HG03025 (cell line): Measurements from ENCODE around the gene CPNE6.
"Not testable (repeated sequence)": the region's sequence is repeated elsewhere in the genome, so short reads cannot be mapped to it uniquely, and the experiment has no call there.

Experiments used
- ATAC-seq: cut with Tn5 transposase; IDR thresholded peaks from one replicate; pipeline ENCODE4 v1.9.1; 2021; ENCODE audit warnings: mild to moderate bottlenecking, moderate library complexity; ENCODE audit not compliant: unreplicated experiment, low FRiP score

CPNE6 gene

GRCh38 chr14:24100197-24100981, 29.0 kb downstream of the CPNE6 start:
- ATAC-seq, result no peak

DNA sequence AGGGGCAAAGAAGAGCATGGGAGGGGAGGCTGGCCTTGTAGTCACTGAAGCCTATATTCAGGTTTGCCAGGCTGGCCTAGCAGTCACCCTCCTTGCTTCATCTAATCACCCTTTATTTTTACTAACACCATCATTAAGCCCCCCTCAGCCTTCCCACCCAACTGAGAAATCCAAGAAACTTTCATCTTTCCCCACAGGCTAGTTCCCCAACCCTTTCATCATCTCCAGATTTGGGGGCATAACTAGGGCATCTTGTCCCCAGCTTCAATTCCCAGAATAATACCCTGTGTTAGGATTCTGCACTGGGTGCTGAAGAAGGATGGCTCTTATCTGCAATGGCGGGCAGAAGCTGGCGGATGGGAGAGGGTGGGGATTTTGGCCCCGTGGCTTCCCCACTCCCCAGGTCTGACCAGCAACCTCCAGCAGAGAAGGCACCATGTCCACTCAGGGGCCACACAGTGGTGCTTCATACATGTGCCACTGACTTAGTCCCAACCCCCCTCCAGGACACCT, 29.7 kb downstream of the CPNE6 start:
- no peak for ATAC-seq

DNA sequence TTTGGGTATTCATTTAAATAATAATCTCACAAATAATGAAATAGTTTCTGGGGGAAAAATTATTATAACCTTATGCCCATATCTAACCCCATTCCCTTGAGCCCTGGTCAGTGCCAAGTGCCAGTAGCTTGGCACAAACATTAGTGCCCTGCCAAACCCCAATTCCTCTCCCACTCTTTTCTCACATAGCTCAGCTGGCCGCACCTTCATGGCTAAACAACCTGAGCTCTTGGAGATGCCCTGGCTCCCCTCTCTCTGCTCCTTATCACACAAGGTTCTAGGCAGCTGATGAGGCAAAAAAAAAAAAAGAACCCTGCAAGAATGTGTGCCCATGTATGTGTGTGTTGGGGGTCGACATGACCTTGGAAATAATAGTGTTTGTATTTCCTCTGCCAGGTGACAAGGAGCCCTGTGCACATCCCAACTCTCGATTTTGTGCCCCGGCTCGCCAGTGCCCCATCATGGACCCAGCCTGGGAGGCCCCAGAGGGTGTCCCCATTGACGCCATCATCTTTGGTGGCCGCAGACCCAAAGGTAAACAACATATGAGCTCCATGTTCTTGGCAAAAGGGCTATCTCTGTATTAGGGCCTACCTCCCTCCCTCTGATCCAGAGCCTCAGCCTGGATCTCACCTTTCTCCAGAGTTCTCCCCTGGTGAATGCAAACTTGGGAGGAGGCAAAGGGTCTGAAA, 31.1 kb downstream of the CPNE6 start:
- ATAC-seq, result no peak

DNA sequence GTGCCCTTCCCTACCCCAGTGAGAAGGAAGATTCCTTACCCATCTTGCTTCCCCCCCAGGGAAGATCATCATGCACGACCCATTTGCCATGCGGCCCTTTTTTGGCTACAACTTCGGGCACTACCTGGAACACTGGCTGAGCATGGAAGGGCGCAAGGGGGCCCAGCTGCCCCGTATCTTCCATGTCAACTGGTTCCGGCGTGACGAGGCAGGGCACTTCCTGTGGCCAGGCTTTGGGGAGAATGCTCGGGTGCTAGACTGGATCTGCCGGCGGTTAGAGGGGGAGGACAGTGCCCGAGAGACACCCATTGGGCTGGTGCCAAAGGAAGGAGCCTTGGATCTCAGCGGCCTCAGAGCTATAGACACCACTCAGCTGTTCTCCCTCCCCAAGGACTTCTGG, 32.1 kb downstream of the CPNE6 start:
- ATAC-seq, result no peak

GRCh38 chr14:24105609-24106239, 34.4 kb downstream of the CPNE6 start:
- ATAC-seq, result not testable (repeated sequence)

GRCh38 chr14:24106672-24107271, 35.4 kb downstream of the CPNE6 start:
- no peak for ATAC-seq

DNA sequence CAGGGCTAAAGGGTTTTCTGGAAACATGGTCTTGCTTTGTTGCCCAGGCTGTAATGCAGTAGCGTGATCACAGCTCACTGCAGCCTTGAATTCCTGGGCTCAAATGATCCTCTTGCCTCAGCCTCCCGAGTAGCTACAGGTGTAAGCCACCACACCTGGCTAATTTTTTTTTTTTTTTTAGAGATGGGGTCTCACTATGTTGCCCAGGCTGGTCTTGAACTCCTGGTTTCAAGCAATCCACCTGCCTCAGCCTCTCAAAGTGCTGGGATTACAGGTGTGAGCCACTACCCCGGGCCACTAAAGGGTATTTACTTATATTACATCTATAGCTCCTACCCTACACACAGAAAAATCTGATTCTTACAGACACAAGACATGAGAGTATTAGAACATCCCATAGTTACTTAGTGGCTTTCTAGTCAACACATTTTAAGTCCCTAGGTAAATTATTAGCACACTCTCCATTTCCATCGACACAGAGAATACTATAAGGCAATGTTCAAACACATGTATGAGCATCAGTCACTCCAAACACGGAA, 37.0 kb downstream of the CPNE6 start:
- ATAC-seq, result no peak

DNA sequence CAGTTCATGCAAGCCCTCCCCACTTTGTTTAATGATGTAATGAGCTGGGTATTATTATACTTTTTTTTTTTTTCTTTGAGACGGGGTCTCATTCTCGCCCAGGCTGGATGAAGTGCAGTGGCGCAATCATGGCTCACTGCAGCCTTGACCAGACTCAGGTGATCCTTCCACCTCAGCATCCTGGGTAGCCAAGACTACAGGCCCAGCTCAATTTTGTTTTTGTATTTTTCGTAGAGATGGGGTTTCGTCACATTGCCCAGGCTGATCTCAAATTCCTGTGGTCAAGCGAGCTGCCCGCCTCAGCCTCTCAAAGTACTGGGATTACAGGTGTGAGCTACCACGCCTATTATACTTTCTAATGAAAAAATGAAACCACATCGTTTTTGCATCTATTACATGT, 38.7 kb downstream of the CPNE6 start:
- ATAC-seq, result no peak

GRCh38 chr14:24110523-24110922, 39.2 kb downstream of the CPNE6 start:
- no peak for ATAC-seq

- no peak for ATAC-seq
Observed at GRCh38 chr14:24113379-24113800, 42.0 kb downstream of the CPNE6 start.

DNA sequence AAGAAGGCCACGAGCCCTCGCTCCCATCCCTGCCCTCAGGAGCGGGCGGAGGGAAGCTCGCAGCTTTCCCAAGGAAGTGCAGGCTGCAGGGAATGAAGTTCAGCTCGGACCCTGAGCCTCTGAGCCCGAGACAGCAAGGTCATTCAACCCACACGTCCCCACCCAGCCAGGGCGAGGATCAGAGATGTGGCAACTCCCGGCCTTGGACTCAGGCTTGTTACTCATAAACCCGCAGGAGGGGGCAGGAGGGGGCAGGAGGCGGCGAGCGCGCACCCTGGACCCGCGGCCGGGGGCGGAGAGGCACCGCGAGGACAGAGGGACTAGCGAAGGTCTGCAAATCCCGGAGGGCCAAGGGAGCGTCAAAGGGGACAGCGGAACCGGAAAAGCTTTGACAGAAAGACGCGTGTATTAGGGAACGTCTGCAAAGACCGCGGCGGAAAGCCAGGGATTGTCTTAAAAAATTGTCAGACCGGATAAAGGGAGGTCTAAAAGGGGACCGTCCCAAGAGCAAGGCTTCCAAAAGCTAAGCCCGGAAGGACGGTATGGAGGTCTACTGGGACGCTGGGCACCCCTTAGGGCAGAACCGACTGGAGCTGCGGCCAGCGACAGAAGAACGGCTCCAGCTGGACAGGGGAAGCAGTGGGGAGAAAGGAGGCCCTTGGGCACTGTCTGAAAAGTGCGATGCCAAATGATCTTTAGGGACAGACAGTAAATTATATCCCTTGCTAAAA, 42.6 kb downstream of the CPNE6 start:
- ATAC-seq, result peak; percentile 23

- peak; percentile 76 for ATAC-seq
Observed at GRCh38 chr14:24114532-24115421, 43.4 kb downstream of the CPNE6 start, which contains the start of the genes DCAF11 and NRL. TSS of gene DCAF11 (plus strand) at chr14:24114777. CDS start at chr14:24115595, 818 bp downstream. TSS of gene NRL (minus strand) at chr14:24114949. CDS start at chr14:24082848, 32,101 bp downstream.

DNA sequence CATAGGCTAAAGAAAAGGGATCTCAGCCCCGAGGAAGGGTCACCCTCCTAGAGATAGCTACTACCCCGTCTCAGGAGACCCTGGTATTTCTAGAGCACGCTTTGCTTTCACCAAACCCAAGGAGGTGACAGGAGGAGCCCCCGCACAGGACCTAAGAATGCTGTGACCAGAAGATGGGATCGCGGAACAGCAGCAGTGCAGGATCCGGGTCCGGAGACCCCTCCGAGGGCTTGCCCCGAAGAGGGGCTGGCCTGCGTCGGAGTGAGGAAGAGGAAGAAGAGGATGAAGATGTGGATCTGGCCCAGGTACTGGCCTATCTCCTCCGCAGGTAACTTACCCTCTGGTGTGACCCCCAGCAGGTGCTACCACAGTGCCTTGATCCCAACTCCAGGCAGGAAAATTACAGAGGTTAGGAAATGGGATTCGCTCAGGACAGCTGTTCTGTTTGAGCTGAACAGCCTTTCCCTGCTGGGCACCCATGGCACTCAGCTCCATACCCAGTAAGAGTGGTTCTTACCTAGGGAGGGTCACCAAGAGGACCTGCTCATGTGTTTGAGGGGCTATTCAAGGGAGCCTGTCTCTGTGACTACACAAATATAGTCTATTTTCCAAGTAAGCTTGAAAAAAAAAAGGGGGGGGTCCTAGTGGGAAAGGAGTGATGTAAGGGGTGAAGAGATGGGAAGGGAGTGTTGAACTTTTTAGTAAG, 44.2 kb downstream of the CPNE6 start:
- ATAC-seq, result no peak

DNA sequence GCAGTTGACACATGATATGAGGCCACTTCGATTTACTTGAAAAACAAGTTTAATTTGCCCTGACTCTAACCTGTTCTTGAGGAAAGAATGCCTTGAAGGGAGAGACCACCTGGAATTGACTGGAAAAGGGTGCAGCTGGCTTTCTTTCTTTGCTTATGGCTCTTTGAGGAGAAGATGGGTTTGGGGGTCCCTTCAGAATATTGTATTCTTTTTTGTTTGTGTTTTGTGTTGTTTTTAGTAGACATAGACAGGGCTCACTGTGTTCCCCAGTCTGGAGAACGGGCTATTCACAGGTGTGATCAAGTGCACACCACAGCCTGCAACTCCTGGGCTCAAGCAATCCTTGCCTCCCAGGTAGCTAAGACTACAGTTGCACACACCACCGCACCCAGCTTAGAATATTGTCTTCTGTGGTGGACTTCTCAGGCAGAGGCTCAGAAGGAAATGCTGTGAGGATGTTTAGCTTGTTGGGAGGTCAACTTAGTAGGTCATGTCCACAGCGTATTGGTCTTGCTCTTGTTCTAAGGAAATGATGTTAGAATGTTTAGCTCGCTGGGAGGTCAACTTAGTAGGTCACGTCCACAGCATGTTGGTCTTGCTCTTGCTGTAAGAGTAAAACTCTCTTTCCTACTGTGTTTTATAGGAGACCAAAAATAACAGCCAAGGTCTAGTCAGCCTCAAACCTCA, 44.9 kb downstream of the CPNE6 start:
- ATAC-seq, result no peak

GRCh38 chr14:24117179-24117578, 45.8 kb downstream of the CPNE6 start:
- no peak for ATAC-seq

GRCh38 chr14:24119691-24120090, 48.3 kb downstream of the CPNE6 start:
- no peak for ATAC-seq

GRCh38 chr14:24121210-24121609, 49.8 kb downstream of the CPNE6 start:
- ATAC-seq, result no peak

DNA sequence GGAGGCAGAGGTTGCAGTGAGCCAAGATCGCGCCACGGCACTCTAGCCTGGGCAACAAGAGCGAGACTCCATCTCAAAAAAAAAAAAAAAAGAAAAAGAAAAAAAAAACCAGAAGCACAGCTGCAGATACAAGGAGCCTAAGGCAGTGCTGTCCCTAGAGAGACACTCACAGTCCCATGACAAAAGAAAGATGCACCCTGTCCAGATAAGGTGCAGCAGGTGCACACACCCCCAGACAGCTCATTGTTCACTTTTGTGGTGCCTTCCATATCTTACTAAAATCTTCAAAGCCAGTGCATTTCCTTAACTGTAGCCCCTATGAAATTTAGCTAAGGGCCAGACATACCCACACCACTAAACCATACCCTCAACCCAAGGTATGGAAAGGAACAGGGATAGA, 51.1 kb downstream of the CPNE6 start:
- ATAC-seq, result no peak
